WTC11 (cell line): ENCODE data around the gene TBC1D24. TPM values are rescaled to one million over a fixed set of nuclear protein-coding genes. Genes with fewer than 3 reads are reported as not detected.

Source experiments
- ATAC-seq: fragments of 200-7000 bp; cut with Tn5 transposase; 2 replicates; pipeline ENCODE4 v1.10.0; 2021; ENCODE audit warnings: mild to moderate bottlenecking, moderate library complexity
- CTCF ChIA-PET: fragments of 300-600 bp; sonication (Branson Sonifier 250); formaldehyde crosslinking; loops from one replicate; lab custom pipeline; 2021; ENCODE audit warnings: antibody characterized with exemption; lab: Charles Lee
- POLR2A ChIA-PET: fragments of 350-600 bp; sonication (Branson Sonifier 250); formaldehyde crosslinking; loops from one replicate; lab custom pipeline; 2021; ENCODE audit warnings: antibody characterized with exemption; lab: Charles Lee
- DNase-seq: peaks from one replicate; pipeline ENCODE4 v3.0.0; 2021; ENCODE audit warnings: low spot score
- H3K27ac Mint-ChIP-seq: 2 replicates; pipeline ENCODE4 v1.8.0; 2021; ENCODE audit warnings: mixed read lengths
- H3K27me3 Mint-ChIP-seq: 2 replicates; pipeline ENCODE4 v1.8.0; 2021; ENCODE audit warnings: low read depth, mild to moderate bottlenecking, moderate library complexity, mixed read lengths
- H3K36me3 Mint-ChIP-seq: 2 replicates; pipeline ENCODE4 v1.8.0; 2021; ENCODE audit warnings: mixed read lengths
- H3K4me1 Mint-ChIP-seq: 2 replicates; pipeline ENCODE4 v1.8.0; 2022; ENCODE audit warnings: mixed read lengths
- H3K4me3 Mint-ChIP-seq: 2 replicates; pipeline ENCODE4 v1.8.0; 2021; ENCODE audit warnings: mild to moderate bottlenecking, moderate library complexity, mixed read lengths
- H3K9me3 Mint-ChIP-seq: 2 replicates; pipeline ENCODE4 v1.8.0; 2021; ENCODE audit warnings: mixed read lengths
- CDX4 ChIP-seq: fragments of 250-450 bp; sonication (Bioruptor Pico); IDR thresholded peaks from 2 replicates; pipeline ENCODE4 v1.9.0; 2021; ENCODE audit warnings: moderate library complexity, mild to moderate bottlenecking, inconsistent platforms, borderline replicate concordance
- CREB1 ChIP-seq: sonication (generic); formaldehyde crosslinking; IDR thresholded peaks from 2 replicates; pipeline ENCODE4 v1.8.0; 2023; ENCODE audit warnings: mild to moderate bottlenecking, missing genetic modification reagents
- ESRRA ChIP-seq: sonication (generic); formaldehyde crosslinking; IDR thresholded peaks from 2 replicates; pipeline ENCODE4 v1.8.1; 2022; ENCODE audit warnings: mild to moderate bottlenecking, missing genetic modification reagents, borderline replicate concordance
- ETV6 ChIP-seq: sonication (generic); formaldehyde crosslinking; IDR thresholded peaks from 2 replicates; pipeline ENCODE4 v1.8.1; 2022; ENCODE audit warnings: mild to moderate bottlenecking, missing genetic modification reagents
- GABPB1 ChIP-seq: sonication (generic); formaldehyde crosslinking; IDR thresholded peaks from 2 replicates; pipeline ENCODE4 v1.8.1; 2023; ENCODE audit warnings: mild to moderate bottlenecking, missing genetic modification reagents
- HMGXB4 ChIP-seq: sonication (generic); formaldehyde crosslinking; IDR thresholded peaks from 2 replicates; pipeline ENCODE4 v1.8.1; 2023; ENCODE audit warnings: mild to moderate bottlenecking, moderate library complexity, missing genetic modification reagents
- JAZF1 ChIP-seq: fragments of 250-450 bp; sonication (Bioruptor Pico); IDR thresholded peaks from 2 replicates; pipeline ENCODE4 v1.9.0; 2021; ENCODE audit warnings: moderate library complexity, mild to moderate bottlenecking, inconsistent platforms
- MYBL2 ChIP-seq: sonication (generic); formaldehyde crosslinking; IDR thresholded peaks from 2 replicates; pipeline ENCODE4 v1.8.1; 2023; ENCODE audit warnings: mild to moderate bottlenecking, moderate library complexity, missing genetic modification reagents
- PRRX2 ChIP-seq: fragments of 250-450 bp; sonication (Bioruptor Pico); IDR thresholded peaks from 2 replicates; pipeline ENCODE4 v1.8.0; 2021; ENCODE audit warnings: mild to moderate bottlenecking
- RORB ChIP-seq: fragments of 250-450 bp; sonication (Bioruptor Pico); IDR thresholded peaks from 2 replicates; pipeline ENCODE4 v1.9.0; 2021; ENCODE audit warnings: mild to moderate bottlenecking
- SOX15 ChIP-seq: fragments of 250-450 bp; sonication (Bioruptor Pico); IDR thresholded peaks from 2 replicates; pipeline ENCODE4 v1.9.0; 2021; ENCODE audit warnings: mild to moderate bottlenecking
- ZNF138 ChIP-seq: sonication (generic); formaldehyde crosslinking; conservative IDR thresholded peaks from 2 replicates; pipeline ENCODE4 v1.8.1; 2022; ENCODE audit warnings: mild to moderate bottlenecking, moderate library complexity, missing genetic modification reagents
- ZNF317 ChIP-seq: sonication (generic); formaldehyde crosslinking; IDR thresholded peaks from 2 replicates; pipeline ENCODE4 v1.8.1; 2023; ENCODE audit warnings: low read depth, mild to moderate bottlenecking, moderate library complexity, missing genetic modification reagents, borderline replicate concordance
- ZNF423 ChIP-seq: fragments of 250-450 bp; sonication (Bioruptor Pico); IDR thresholded peaks from 2 replicates; pipeline ENCODE4 v2.1.2; 2022; ENCODE audit warnings: mild to moderate bottlenecking, moderate library complexity
- ZNF512 ChIP-seq: sonication (generic); formaldehyde crosslinking; IDR thresholded peaks from 2 replicates; pipeline ENCODE4 v1.8.1; 2022; ENCODE audit warnings: missing genetic modification reagents, borderline replicate concordance
- ZNF671 ChIP-seq: fragments of 250-450 bp; sonication (Bioruptor Pico); IDR thresholded peaks from 2 replicates; pipeline ENCODE4 v1.8.0; 2021; ENCODE audit warnings: mild to moderate bottlenecking
- total RNA-seq: library from RNA; stranded (reverse); gene quantifications from 3 replicates; pipeline ENCODE4 v1.2.3, GENCODE V29; 2021
- TF ChIP-seq, protein P1 (sequence below): sonication (generic); formaldehyde crosslinking; conservative IDR thresholded peaks from 2 replicates; pipeline ENCODE4 v1.8.1; 2022; ENCODE audit warnings: mild to moderate bottlenecking, missing genetic modification reagents
- TF ChIP-seq, protein P2 (sequence below): sonication (generic); formaldehyde crosslinking; IDR thresholded peaks from 2 replicates; pipeline ENCODE4 v1.8.0; 2022; ENCODE audit warnings: mild to moderate bottlenecking, missing genetic modification reagents
- TF ChIP-seq, protein P3 (sequence below): sonication (generic); formaldehyde crosslinking; IDR thresholded peaks from 2 replicates; pipeline ENCODE4 v1.8.1; 2022; ENCODE audit warnings: mild to moderate bottlenecking, moderate library complexity, missing genetic modification reagents
- TF ChIP-seq, protein P4 (sequence below): sonication (generic); formaldehyde crosslinking; IDR thresholded peaks from 2 replicates; pipeline ENCODE4 v1.8.0; 2022; ENCODE audit warnings: mild to moderate bottlenecking, missing genetic modification reagents
- TF ChIP-seq, protein P5 (sequence below): fragments of 250-450 bp; sonication (Bioruptor Pico); IDR thresholded peaks from 2 replicates; pipeline ENCODE4 v1.9.0; 2021; ENCODE audit warnings: mild to moderate bottlenecking

Gene TBC1D24
- total RNA-seq, 1 experiment from 2014 or later = 21.0 TPM

DNA sequence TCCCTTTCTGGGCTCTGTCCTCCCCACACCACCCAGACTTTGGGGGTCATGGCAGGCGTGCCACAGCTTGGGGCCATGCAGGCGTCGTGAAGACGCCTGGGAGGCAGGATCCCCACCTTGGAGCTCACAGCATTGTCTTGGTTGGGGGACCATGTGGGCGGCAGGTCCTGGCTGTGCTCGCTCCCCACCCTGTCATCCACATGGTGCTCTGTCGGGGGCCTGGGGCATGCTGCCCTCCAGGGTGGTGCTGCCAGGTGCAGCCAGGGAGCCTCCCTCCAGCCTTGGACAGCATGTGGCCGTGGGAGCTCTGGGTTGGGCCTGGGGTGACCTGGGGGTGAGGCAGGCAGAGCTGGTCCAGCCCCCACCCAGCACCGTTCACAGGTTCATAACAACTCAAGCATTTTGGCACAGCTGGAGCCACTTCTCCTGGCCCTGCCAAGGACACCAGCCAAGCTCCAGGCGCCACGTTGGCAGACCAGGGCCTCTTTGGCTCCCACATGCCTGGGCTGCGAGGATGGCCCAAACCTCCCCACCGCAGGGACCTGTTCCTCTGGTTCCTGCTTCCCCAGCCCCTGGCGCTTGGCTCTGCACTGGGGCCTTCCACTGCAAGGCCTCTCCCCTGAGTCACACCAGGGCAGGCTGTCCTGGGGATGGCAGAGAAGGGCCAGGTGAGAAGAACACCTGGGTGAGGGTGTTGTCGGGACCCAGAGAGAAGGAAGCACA is 23.8 kb downstream of the TBC1D24 start:
- Mint-ChIP-seq H3K4me3 (no peak overlapping the region), H3K4me1 (peaks cover 4% of the 10 kb centered on the region), H3K9me3 (no peaks in the 10 kb centered on the region), H3K36me3 (peaks cover 5% of the 10 kb centered on the region), H3K27ac (no peak overlapping the region), H3K27me3 (no peaks in the 10 kb centered on the region)
- ATAC-seq (no peak), DNase-seq (no peak)
- ChIA-PET POLR2A (no interaction called here), CTCF (interaction anchor here (1.0 kb wide), 1 partner anchor 22 kb away, joined by 3 read pairs; no protein-coding TSS in a partner anchor)
- TF ChIP-seq JAZF1 = no peak
- TF ChIP-seq CREB1 (CRISPR knock-in tag) = no peak
- no peak for TF ChIP-seq ZNF671 (CRISPR knock-in tag)
- TF ChIP-seq GABPB1 = no peak
- no peak for TF ChIP-seq CDX4 (CRISPR knock-in tag)
- TF ChIP-seq, protein P1, sequence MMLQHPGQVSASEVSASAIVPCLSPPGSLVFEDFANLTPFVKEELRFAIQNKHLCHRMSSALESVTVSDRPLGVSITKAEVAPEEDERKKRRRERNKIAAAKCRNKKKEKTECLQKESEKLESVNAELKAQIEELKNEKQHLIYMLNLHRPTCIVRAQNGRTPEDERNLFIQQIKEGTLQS (CRISPR knock-in tag) = no peak
- TF ChIP-seq, protein P2, sequence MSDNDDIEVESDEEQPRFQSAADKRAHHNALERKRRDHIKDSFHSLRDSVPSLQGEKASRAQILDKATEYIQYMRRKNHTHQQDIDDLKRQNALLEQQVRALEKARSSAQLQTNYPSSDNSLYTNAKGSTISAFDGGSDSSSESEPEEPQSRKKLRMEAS = no peak
- no peak for TF ChIP-seq ETV6
- TF ChIP-seq ZNF317 (CRISPR knock-in tag) = no peak
- no peak for TF ChIP-seq ZNF138
- TF ChIP-seq, protein P3, sequence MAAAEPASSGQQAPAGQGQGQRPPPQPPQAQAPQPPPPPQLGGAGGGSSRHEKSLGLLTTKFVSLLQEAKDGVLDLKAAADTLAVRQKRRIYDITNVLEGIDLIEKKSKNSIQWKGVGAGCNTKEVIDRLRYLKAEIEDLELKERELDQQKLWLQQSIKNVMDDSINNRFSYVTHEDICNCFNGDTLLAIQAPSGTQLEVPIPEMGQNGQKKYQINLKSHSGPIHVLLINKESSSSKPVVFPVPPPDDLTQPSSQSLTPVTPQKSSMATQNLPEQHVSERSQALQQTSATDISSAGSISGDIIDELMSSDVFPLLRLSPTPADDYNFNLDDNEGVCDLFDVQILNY (CRISPR knock-in tag) = no peak
- TF ChIP-seq, protein P4, sequence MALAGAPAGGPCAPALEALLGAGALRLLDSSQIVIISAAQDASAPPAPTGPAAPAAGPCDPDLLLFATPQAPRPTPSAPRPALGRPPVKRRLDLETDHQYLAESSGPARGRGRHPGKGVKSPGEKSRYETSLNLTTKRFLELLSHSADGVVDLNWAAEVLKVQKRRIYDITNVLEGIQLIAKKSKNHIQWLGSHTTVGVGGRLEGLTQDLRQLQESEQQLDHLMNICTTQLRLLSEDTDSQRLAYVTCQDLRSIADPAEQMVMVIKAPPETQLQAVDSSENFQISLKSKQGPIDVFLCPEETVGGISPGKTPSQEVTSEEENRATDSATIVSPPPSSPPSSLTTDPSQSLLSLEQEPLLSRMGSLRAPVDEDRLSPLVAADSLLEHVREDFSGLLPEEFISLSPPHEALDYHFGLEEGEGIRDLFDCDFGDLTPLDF (CRISPR knock-in tag) = no peak
- TF ChIP-seq MYBL2 (CRISPR knock-in tag) = no peak
- TF ChIP-seq RORB (CRISPR knock-in tag) = no peak
- TF ChIP-seq, protein P5, sequence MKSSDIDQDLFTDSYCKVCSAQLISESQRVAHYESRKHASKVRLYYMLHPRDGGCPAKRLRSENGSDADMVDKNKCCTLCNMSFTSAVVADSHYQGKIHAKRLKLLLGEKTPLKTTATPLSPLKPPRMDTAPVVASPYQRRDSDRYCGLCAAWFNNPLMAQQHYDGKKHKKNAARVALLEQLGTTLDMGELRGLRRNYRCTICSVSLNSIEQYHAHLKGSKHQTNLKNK = no peak

GRCh38 chr16:2499454-2499853 is 24.5 kb downstream of the TBC1D24 start:
- no peaks in the 10 kb centered on the region for H3K27me3 Mint-ChIP-seq
- POLR2A ChIA-PET = no interaction called here
- H3K9me3 Mint-ChIP-seq = no peaks in the 10 kb centered on the region
- no peak for TF ChIP-seq PRRX2 (CRISPR knock-in tag)
- no peak for TF ChIP-seq HMGXB4 (CRISPR knock-in tag)
- TF ChIP-seq ZNF512 (CRISPR knock-in tag) = no peak
- TF ChIP-seq ZNF423 (CRISPR knock-in tag) = no peak
- TF ChIP-seq SOX15 (CRISPR knock-in tag) = no peak
- TF ChIP-seq ETV6 = no peak
- no peak for TF ChIP-seq ESRRA
- TF ChIP-seq, all 79 proteins: peak for 0
- peaks cover 5% of the 10 kb centered on the region for H3K36me3 Mint-ChIP-seq
- no peak for ATAC-seq
- H3K27ac Mint-ChIP-seq = no peak overlapping the region
- CTCF ChIA-PET = interaction anchor here (2.2 kb wide), 1 partner anchor 10 kb away, joined by 8 read pairs; no protein-coding TSS in a partner anchor
- DNase-seq = no peak
- peaks cover 4% of the 10 kb centered on the region for H3K4me1 Mint-ChIP-seq
- no peak overlapping the region for H3K4me3 Mint-ChIP-seq
